B cell (primary cell): ENCODE results near the gene SPECC1. TPM values are rescaled to one million over a fixed set of nuclear protein-coding genes. Genes with fewer than 3 reads are reported as not detected.

Experiments
- ATAC-seq: fragments of 200-7000 bp; cut with Tn5 transposase; one replicate; pipeline ENCODE4 v1.10.0; 2021; ENCODE audit warnings: low read depth, mild to moderate bottlenecking, moderate number of reproducible peaks, moderate library complexity
- CTCF ChIA-PET: fragments of 350-600 bp; sonication (Branson Sonifier 250); formaldehyde crosslinking; loops from one replicate; lab custom pipeline; 2021; ENCODE audit warnings: antibody characterized with exemption, inconsistent platforms; lab: Charles Lee
- POLR2A ChIA-PET: fragments of 350-600 bp; sonication (Branson Sonifier 250); formaldehyde crosslinking; loops from one replicate; lab custom pipeline; 2021; ENCODE audit warnings: antibody characterized with exemption; lab: Charles Lee
- DNase-seq: peaks from one replicate; pipeline ENCODE4 v3.0.0; 2013
- H2AFZ ChIP-seq: 2 replicates; pipeline ENCODE4 v1.6.1; 2012; ENCODE audit warnings: mild to moderate bottlenecking, low read depth, low read length; ENCODE audit not compliant: insufficient read depth, poor library complexity, severe bottlenecking
- H3K27ac ChIP-seq, 2 donors: 1 replicate in 1 of 2; 2 replicates in 1 of 2; pipeline ENCODE4 v1.5.1; 2012 to 2013; ENCODE audit warnings: low read length in 2 of 2, mild to moderate bottlenecking in 2 of 2, moderate library complexity in 1 of 2
- H3K27me3 ChIP-seq, 4 experiments: fragments of 200-600 bp in 1 of 4; sonication (generic) in 1 of 4; replicated peaks in 1 of 4; 1 replicate in 2 of 4; 2 replicates in 2 of 4; pipeline versions ENCODE4 v1.6.1 to v1.7.0; 2013 to 2016; ENCODE audit warnings: low read length in 3 of 4, mild to moderate bottlenecking in 2 of 4, mixed read lengths in 1 of 4, moderate library complexity in 1 of 4; ENCODE audit not compliant: insufficient read depth in 4 of 4, control insufficient read depth in 3 of 4; ENCODE audit errors: control extremely low read depth in 1 of 4
- H3K36me3 ChIP-seq, 2 experiments: replicated peaks in 1 of 2; 1 replicate in 1 of 2; 2 replicates in 1 of 2; pipeline versions ENCODE4 v1.6.1 to v1.7.1; 2013; ENCODE audit warnings: low read length in 1 of 2; ENCODE audit not compliant: insufficient read depth in 2 of 2, control insufficient read depth in 1 of 2; ENCODE audit errors: control extremely low read depth in 1 of 2, extremely low read depth in 1 of 2
- H3K4me1 ChIP-seq, 2 donors: fragments of 200-600 bp in 1 of 2; sonication (generic) in 1 of 2; 1 replicate in 1 of 2; 2 replicates in 1 of 2; pipeline versions ENCODE4 v1.5.1 to v1.6.1; 2013 to 2017; ENCODE audit warnings: low read length in 2 of 2; ENCODE audit not compliant: control insufficient read depth in 2 of 2, insufficient read depth in 2 of 2
- H3K4me2 ChIP-seq: replicated peaks from 2 replicates; pipeline ENCODE3; 2012; ENCODE audit warnings: mild to moderate bottlenecking, low read depth, low read length; ENCODE audit not compliant: poor library complexity, severe bottlenecking
- H3K4me3 ChIP-seq, 5 experiments: fragments of 200-600 bp in 1 of 5; sonication (generic) in 1 of 5; 1 replicate in 3 of 5; 2 replicates in 2 of 5; pipeline versions ENCODE4 v1.5.1 to v1.7.0; 2011 to 2016; ENCODE audit warnings: low read length in 4 of 5, mild to moderate bottlenecking in 4 of 5, low read depth in 2 of 5, control low read depth in 1 of 5, moderate library complexity in 1 of 5; ENCODE audit not compliant: insufficient read depth in 1 of 5; ENCODE audit errors: control extremely low read depth in 1 of 5, extremely low read depth in 1 of 5
- H3K79me2 ChIP-seq: fragments of 200-600 bp; sonication (generic); one replicate; pipeline ENCODE4 v1.6.0; 2016; ENCODE audit warnings: low read length; ENCODE audit not compliant: control insufficient read depth, insufficient read depth
- H3K9ac ChIP-seq: fragments of 200-600 bp; sonication (generic); 2 replicates; pipeline ENCODE4 v1.6.1; 2017; ENCODE audit warnings: mild to moderate bottlenecking, low read length, moderate library complexity
- H3K9me3 ChIP-seq, 3 donors: one replicate each; pipeline versions ENCODE4 v1.6.1 to v1.7.1; 2013; ENCODE audit warnings: low read length in 2 of 3; ENCODE audit not compliant: control insufficient read depth in 2 of 3, insufficient read depth in 1 of 3; ENCODE audit errors: control extremely low read depth in 1 of 3
- H4K20me1 ChIP-seq: 2 replicates; pipeline ENCODE4 v1.6.0; 2012; ENCODE audit warnings: mild to moderate bottlenecking, low read length; ENCODE audit not compliant: insufficient read depth, control insufficient read depth, poor library complexity, severe bottlenecking
- H3K27ac Mint-ChIP-seq: one replicate; pipeline ENCODE4 v1.8.0; 2021; ENCODE audit warnings: mixed read lengths
- H3K27me3 Mint-ChIP-seq: one replicate; pipeline ENCODE4 v1.8.0; 2021; ENCODE audit warnings: mixed read lengths
- H3K4me1 Mint-ChIP-seq: one replicate; pipeline ENCODE4 v1.8.0; 2021; ENCODE audit warnings: mixed read lengths
- H3K4me3 Mint-ChIP-seq: one replicate; pipeline ENCODE4 v1.8.0; 2021; ENCODE audit warnings: mixed read lengths
- H3K9me3 Mint-ChIP-seq: one replicate; pipeline ENCODE4 v1.8.0; 2022; ENCODE audit warnings: mixed read lengths; ENCODE audit not compliant: insufficient read depth
- CTCF ChIP-seq: fragments of 200-600 bp; IDR thresholded peaks from one replicate; pipeline ENCODE4 v1.8.0; 2022; ENCODE audit warnings: antibody characterized with exemption, mild to moderate bottlenecking
- EZH2 ChIP-seq: IDR thresholded peaks from 2 replicates; pipeline ENCODE4 v1.6.1; 2012; ENCODE audit warnings: borderline replicate concordance, low read depth, mild to moderate bottlenecking, moderate library complexity, low read length; ENCODE audit not compliant: insufficient read depth, poor library complexity, severe bottlenecking
- whole genome bisulfite sequencing: methylation state at CpG from one replicate; pipeline ENCODE4 v1.1.5; 2013; ENCODE audit warnings: missing lambda C conversion rate; ENCODE audit not compliant: insufficient coverage; 5-methylcytosine and 5-hydroxymethylcytosine counted together
- intact Hi-C: fragments of 100-400 bp; cut with micrococcal nuclease; formaldehyde crosslinking; loops from one replicate; pipeline ENCODE4 v1.10.0; 2022
- polyA plus RNA-seq: library from polyadenylated mRNA; depleted of rRNA; stranded (reverse); fragments of >200 nt; gene quantifications from 2 replicates; pipeline ENCODE4 v1.2.3, GENCODE V29; 2012
- total RNA-seq, 2 donors: library from RNA; stranded (reverse); fragments of 120-200 nt in 1 of 2; gene quantifications; 1 replicate in 1 of 2; 2 replicates in 1 of 2; pipeline versions ENCODE4 v1.2.3 to v1.2.4, GENCODE V29; 2013 to 2022

The SPECC1 gene
- total and polyA plus RNA-seq, 2 donors (not counting 1 experiment from before 2014, with no cell fraction given) = 4.6 to 7.4 TPM

GRCh38 chr17:20223808-20224328, 214.7 kb downstream of the SPECC1 start:
- Histone ChIP-seq H3K4me2 (no peak overlapping the region), H3K9ac (no peak overlapping the region), H4K20me1 (no peaks in the 10 kb centered on the region), H3K79me2 (no peaks in the 10 kb centered on the region), H3K9me3 (no peaks in the 10 kb centered on the region), H3K4me1 (no peaks in the 10 kb centered on the region), H3K4me3 (no peak overlapping the region), H3K36me3 (no peaks in the 10 kb centered on the region), H3K27ac (no peak overlapping the region), H2AFZ (no peak overlapping the region), H3K27me3 (no peaks in the 10 kb centered on the region)
- H3K4me1 Mint-ChIP-seq = no peaks in the 10 kb centered on the region
- H3K9me3 Mint-ChIP-seq = no peaks in the 10 kb centered on the region
- CTCF ChIA-PET = interaction anchor here (0.6 to 1.5 kb wide), 5 partner anchors 13 to 632 kb away, joined by 3 to 5 read pairs (median 3); no protein-coding TSS in a partner anchor
- POLR2A ChIA-PET = no interaction called here
- intact Hi-C loops = loop anchor here (10.0 kb wide), 1 partner anchor 101 kb away; no protein-coding TSS in a partner anchor
- DNase-seq (no peak), ATAC-seq (no peak)
- WGBS = 83% methylated on average over 1 of the region's 3 CpGs
- H3K27me3 Mint-ChIP-seq = no peaks in the 10 kb centered on the region
- no peak overlapping the region for H3K27ac Mint-ChIP-seq
- TF ChIP-seq EZH2 (no peak), CTCF (no peak)
- no peak overlapping the region for H3K4me3 Mint-ChIP-seq

- TF ChIP-seq CTCF (no peak), EZH2 (no peak)
- no peaks in the 10 kb centered on the region for H3K4me1 Mint-ChIP-seq
- Histone ChIP-seq H4K20me1 (no peaks in the 10 kb centered on the region), H3K9me3 (no peaks in the 10 kb centered on the region), H3K4me3 (no peak overlapping the region), H2AFZ (no peak overlapping the region), H3K27me3 (no peaks in the 10 kb centered on the region), H3K27ac (no peak overlapping the region), H3K9ac (no peak overlapping the region), H3K4me1 (no peaks in the 10 kb centered on the region), H3K4me2 (no peak overlapping the region), H3K79me2 (no peaks in the 10 kb centered on the region), H3K36me3 (no peaks in the 10 kb centered on the region)
- intact Hi-C loops = loop anchor here (10.0 kb wide), 1 partner anchor 100 kb away; no protein-coding TSS in a partner anchor
- H3K27me3 Mint-ChIP-seq = no peaks in the 10 kb centered on the region
- 61% methylated on average over 2 of the region's 3 CpGs for WGBS
- ChIA-PET CTCF (interaction anchor here (0.9 to 1.5 kb wide), 4 partner anchors 13 to 231 kb away, joined by 3 to 5 read pairs (median 3); no protein-coding TSS in a partner anchor), POLR2A (no interaction called here)
- H3K9me3 Mint-ChIP-seq = no peaks in the 10 kb centered on the region
- no peak for DNase-seq
- no peak overlapping the region for H3K27ac Mint-ChIP-seq
- no peak for ATAC-seq
- no peak overlapping the region for H3K4me3 Mint-ChIP-seq
Measured at GRCh38 chr17:20224379-20224778, 215.2 kb downstream of the SPECC1 start.
